Activated naive CD4-positive, alpha-beta T cell treated with anti-CD3 and anti-CD28 coated beads, Interleukin-2, amount 10 ng/mL, durations not matched to agents 7 days and 5 days (primary cell): ENCODE measurements around the gene CLEC19A.

Experiments used
- CTCF ChIA-PET: fragments of 350-600 bp; sonication (Branson Sonifier 250); formaldehyde crosslinking; loops from one replicate; lab custom pipeline; 2021; ENCODE audit warnings: antibody characterized with exemption; lab: Charles Lee
- DNase-seq: peaks from one replicate; pipeline ENCODE4 v3.0.0-alpha.2; 2020
- H3K27ac Mint-ChIP-seq: one replicate; pipeline ENCODE4 v1.8.0; 2021; ENCODE audit warnings: mild to moderate bottlenecking, moderate library complexity, mixed read lengths
- H3K27me3 Mint-ChIP-seq: one replicate; pipeline ENCODE4 v1.8.0; 2021; ENCODE audit warnings: mild to moderate bottlenecking, mixed read lengths
- H3K36me3 Mint-ChIP-seq: one replicate; pipeline ENCODE4 v1.8.0; 2021; ENCODE audit warnings: mixed read lengths
- H3K4me1 Mint-ChIP-seq: one replicate; pipeline ENCODE4 v1.8.0; 2021; ENCODE audit warnings: mixed read lengths
- H3K4me3 Mint-ChIP-seq: one replicate; pipeline ENCODE4 v1.8.0; 2021; ENCODE audit warnings: mild to moderate bottlenecking, moderate library complexity, mixed read lengths
- H3K9me3 Mint-ChIP-seq: one replicate; pipeline ENCODE4 v1.8.0; 2021; ENCODE audit warnings: mixed read lengths

The CLEC19A gene

DNA sequence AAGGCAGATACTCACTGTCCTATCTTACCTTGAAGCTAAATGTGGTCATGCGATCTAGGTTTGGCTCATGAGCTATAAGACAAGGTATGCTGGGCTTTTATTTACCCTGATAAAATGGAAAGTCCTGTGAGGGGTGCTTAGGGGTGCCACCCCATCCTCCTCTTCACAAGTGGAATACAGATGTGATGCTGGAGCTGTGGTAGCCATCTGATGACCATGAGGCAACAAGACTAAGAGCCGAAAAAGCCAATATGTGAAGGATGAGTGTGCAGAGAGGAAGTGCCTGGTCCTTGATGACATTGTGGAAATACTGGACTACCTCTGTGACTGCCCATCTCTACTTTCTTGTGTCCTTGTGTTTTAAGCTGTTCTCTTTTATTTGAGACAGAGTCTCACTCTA is 74.0 kb downstream of the CLEC19A start:
- no peaks in the 10 kb centered on the region for H3K27me3 Mint-ChIP-seq
- DNase-seq, result no peak

More for the DNA sequence above, 74.0 kb downstream of the CLEC19A start:
- Mint-ChIP-seq H3K9me3 (no peaks in the 10 kb centered on the region), H3K4me3 (no peak overlapping the region), H3K4me1 (no peaks in the 10 kb centered on the region), H3K27ac (no peak overlapping the region), H3K36me3 (no peaks in the 10 kb centered on the region)
- CTCF ChIA-PET, result no interaction called here
